Stimulated activated naive CD4-positive, alpha-beta T cell (primary cell): ENCODE measurements around the gene ACVR2A.

Source experiments
- DNase-seq, 6 experiments: peaks; one replicate each; lab custom pipeline; 2025; lab: John Stamatoyannopoulos, UW

Gene ACVR2A

GRCh38 chr2:147924647-147925046 is 79.8 kb downstream of the ACVR2A start:
- no peak for DNase-seq

GRCh38 chr2:147925886-147926285 is 81.1 kb downstream of the ACVR2A start:
- DNase-seq, result peak in 1 of 6 experiments; percentile 4

GRCh38 chr2:147927053-147927588 is 82.3 kb downstream of the ACVR2A start:
- no peak for DNase-seq

- DNase-seq, result no peak
Measured at GRCh38 chr2:147933931-147934330, 89.1 kb downstream of the ACVR2A start.

GRCh38 chr2:147934881-147935620 is 90.2 kb downstream of the ACVR2A start:
- no peak for DNase-seq

DNA sequence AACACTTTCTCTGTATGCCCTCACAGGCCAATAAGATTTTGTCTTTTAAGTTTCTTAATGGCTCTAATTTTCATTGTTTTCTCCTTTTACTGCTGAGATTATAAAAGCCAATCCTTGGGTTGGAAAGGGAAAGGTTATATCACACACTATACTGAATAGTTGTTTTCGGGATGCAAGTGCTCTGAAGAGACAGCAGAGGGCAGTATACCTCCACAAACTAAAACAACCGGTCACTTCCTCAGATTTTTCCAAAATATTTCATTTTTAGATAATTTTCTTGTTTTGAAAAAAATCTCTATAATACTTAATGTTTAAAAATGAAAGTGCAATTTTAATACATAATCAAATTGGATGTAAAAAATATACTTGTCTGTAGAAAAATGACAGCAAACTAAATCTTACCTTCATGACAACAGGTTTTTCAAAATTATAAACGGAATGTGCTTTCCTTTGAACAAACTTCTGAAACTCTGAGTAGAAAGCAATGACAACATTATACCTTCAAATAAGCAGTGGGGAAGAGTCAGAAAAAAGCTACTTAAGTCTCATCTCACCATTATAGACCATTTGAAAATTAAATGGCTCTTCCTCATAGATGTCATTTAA is 93.0 kb downstream of the ACVR2A start:
- DNase-seq, result peak in 3 of 6 experiments; percentile 4 to 46 (median 35)

DNA sequence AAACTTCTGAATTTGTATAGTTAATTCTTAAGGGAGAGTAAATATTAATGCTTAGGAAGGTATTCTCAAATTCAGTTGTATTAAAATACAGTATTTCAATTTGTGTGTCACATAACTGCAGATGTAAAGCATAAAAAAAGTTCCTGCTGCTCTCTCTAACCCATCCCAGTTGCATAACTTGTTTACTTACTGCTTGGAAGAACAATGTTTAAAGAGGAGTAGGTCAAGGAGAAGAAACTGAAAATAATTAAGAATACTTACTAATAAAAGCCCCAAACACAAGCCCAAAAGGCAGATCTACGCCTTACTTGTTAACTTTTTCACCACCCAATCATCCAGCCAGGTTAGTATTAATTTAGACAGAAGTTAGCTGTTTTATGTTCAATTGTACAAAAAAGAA is 94.5 kb downstream of the ACVR2A start:
- no peak for DNase-seq

GRCh38 chr2:147945660-147946059 is 100.8 kb downstream of the ACVR2A start:
- no peak for DNase-seq

- DNase-seq, result no peak
Measured at GRCh38 chr2:147952118-147952517, 107.3 kb downstream of the ACVR2A start.

DNA sequence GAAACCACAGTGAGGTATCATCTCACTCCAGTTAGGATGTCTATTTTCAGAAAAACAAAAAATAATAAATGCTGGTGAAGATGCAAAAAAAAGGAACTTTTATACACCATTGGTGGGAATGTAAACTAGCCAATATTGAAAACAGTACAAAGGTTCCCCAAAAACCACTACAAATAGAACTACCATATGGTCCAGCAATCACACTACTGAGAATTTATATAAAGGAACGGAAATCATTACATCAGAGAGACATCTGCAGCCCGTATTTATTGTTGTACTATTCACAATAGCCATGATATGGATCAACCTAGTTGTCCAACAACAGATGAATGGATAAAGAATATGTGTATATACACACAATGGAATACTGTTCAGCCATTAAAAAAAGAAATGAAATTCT is 123.7 kb downstream of the ACVR2A start:
- no peak for DNase-seq

GRCh38 chr2:147976102-147976501 is 131.3 kb downstream of the ACVR2A start:
- DNase-seq, result no peak

DNA sequence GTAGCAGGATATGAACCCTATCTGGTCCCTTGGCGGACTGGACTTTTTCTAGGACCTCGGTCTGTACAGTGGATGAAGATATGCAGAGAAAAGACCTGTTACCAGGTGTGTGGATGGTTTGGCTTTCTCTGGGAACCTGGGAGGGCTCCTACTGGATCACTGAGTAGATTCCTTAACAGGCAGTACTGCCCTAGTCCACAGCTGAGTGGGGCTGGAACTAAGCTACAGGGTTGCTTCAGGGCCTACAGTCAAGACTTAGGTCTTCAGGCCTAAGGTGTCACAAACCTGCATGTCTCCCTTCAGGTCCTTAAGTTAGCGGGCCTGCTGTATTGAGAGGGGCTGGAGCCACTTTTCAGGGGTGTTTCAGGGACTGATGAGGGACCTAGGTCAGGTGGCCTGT is 132.8 kb downstream of the ACVR2A start:
- no peak for DNase-seq
